ENCODE measurements around the gene RRM1.

The RRM1 gene

DNA sequence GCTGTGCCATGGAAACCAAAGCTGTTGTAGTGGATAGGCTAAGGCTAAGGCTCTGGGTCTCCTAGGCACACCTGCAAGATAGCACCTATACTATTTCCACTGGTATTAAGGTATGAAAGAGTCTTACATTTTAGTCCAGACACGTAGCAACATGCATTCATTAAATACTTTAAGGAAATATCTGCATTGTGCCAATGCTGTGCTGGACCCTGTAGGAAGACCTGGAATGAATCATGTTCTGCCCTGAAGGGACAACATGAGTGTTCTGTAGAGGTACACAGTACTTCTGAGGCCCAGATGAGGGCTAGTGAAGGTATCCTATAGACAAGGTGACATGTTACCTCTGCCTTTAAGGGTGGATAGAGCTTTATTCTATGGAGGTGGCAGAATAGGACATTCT is 35.2 kb upstream of the RRM1 start:
- TF ChIP-seq, protein P1, sequence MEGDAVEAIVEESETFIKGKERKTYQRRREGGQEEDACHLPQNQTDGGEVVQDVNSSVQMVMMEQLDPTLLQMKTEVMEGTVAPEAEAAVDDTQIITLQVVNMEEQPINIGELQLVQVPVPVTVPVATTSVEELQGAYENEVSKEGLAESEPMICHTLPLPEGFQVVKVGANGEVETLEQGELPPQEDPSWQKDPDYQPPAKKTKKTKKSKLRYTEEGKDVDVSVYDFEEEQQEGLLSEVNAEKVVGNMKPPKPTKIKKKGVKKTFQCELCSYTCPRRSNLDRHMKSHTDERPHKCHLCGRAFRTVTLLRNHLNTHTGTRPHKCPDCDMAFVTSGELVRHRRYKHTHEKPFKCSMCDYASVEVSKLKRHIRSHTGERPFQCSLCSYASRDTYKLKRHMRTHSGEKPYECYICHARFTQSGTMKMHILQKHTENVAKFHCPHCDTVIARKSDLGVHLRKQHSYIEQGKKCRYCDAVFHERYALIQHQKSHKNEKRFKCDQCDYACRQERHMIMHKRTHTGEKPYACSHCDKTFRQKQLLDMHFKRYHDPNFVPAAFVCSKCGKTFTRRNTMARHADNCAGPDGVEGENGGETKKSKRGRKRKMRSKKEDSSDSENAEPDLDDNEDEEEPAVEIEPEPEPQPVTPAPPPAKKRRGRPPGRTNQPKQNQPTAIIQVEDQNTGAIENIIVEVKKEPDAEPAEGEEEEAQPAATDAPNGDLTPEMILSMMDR (IDR thresholded peaks at IDR 0.05): no peak
- no peak for TF ChIP-seq ZFX (IDR thresholded peaks at IDR 0.05; ENCODE audit: borderline replicate concordance)

DNA sequence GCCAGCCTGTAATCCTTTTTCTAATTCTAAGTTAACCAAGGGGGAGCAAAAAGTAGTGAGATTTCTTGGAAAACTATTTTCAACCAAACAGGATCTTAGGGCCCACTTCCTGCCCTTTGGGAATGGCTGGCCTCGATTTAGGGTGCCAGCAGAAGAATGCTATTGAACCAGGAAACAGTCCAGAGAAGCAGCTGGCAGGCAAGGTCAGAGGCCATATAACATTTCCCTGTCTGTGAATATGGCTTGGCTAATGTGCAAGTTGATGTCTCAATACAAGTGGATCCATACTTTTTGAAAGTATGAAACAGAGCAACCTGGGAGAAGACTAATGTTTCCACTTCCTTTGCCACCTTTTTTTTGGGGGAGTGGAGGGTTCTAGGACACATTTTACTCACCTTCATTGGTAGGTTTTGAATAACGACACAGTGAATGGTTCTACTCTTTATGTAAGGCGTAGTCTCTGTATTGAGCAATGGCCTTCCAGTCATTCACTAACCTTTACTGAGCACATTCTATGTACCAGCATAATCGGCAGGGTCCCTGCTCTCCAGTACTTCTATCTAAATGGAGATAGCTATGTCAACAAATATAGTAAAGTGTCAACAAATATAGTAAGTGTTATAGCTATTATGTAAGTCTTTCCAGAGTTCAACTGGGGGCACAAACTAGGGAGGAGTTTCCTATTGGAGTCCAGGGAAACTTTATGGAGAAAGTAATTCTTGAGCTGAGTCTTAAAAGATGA is 34.2 kb upstream of the RRM1 start:
- TF ChIP-seq, protein P1 (IDR thresholded peaks at IDR 0.05): no peak
- TF ChIP-seq ZFX (IDR thresholded peaks at IDR 0.05; ENCODE audit: borderline replicate concordance): no peak
- no peak overlapping the region for H3K27ac ChIP-seq

More for the DNA sequence above, 35.2 kb upstream of the RRM1 start:
- no peak overlapping the region for H3K27ac ChIP-seq

DNA sequence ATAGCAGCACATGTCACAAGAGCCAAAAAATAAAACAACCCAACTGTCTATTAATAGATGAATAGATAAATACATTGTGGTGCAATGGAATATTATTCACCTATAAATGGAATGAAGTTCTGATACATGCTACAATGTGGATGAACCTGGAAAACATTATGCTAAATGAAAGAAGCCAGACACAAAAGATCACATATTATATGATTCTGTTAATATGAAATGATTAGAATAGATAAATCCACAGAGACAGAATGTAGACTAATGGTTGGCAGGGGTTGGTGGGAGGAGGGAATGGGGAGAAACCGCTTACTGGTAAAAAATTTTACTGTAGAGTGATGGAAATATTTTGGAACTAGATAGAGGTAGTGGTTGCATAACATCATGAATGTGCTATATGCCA is 32.9 kb upstream of the RRM1 start:
- H3K27ac ChIP-seq: no peak overlapping the region
- TF ChIP-seq ZFX (IDR thresholded peaks at IDR 0.05; ENCODE audit: borderline replicate concordance): no peak
- TF ChIP-seq, protein P1 (IDR thresholded peaks at IDR 0.05): no peak

DNA sequence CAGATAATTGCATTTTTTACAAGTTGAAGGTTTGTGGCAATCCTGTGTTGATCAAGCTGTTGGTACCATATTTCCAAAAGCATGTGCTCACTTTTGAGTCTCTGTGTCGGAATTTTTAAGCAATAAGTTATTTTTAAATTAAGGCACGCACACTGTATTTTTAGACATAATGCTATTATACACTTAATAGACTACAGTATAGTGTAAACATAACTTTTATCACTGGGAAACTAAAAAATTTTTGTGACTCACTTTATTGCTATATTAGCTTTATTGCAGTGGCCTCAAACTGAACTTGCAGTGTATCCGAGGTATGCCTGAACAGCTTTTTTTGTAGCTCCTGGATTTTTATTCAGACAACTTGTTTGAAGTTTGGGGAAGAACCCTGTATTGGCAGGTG is 31.3 kb upstream of the RRM1 start:
- no peak overlapping the region for H3K27ac ChIP-seq

DNA sequence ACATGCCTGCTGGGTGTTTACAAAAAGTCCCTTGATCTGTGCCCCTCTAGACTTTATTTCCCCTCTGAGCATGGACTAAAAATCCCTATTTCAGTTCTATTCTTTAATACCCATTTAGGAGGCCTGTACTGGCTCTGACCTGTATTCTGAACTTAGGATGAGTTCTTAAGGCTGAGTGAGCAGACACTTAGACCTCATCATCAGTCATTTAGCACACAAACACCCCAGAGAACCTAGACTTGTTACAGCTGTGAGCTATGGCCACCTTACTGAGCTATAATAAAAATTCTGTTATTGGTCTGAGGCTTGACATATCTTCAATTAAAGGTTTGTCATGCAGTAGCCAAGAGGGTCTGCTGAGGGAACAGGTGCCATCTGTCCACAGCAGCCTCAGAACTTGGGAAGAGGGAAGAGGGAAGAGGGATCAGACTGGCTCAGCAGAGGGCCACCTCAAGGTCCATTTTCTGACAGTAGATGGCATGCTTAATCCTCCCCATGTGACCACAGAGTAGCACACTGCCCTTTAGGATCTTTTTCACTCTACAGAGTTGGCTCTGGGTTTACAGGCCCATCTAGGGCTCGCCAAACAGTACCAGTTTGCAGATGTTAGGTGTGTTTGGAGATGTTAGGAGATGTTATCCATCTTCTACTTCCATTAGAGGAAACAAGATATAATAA is 30.2 kb upstream of the RRM1 start:
- H3K27ac ChIP-seq: no peak overlapping the region
- TF ChIP-seq ZFX (IDR thresholded peaks at IDR 0.05; ENCODE audit: borderline replicate concordance): no peak
- TF ChIP-seq, protein P1 (IDR thresholded peaks at IDR 0.05): no peak

More for the DNA sequence above, 31.3 kb upstream of the RRM1 start:
- TF ChIP-seq ZFX (IDR thresholded peaks at IDR 0.05; ENCODE audit: borderline replicate concordance): no peak

DNA sequence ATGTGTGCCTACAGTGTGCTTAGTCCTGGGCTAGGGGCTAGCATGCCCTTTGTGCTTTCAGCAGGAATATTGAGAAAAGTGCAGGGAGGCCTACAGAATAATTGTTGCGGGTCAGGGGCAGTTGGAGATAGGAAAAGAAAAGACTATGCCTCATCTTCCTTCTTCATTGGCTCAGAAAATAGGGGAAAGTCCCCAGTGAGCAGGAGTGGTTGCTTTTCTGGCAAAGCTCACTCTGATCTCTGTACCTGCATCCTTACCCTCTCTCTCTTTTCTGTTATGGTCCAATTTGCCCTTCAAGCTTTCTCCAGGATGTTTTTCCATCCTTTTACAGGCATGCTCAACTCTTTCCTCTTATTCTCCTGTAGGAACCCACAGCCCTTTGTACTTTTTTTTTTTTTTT is 29.5 kb upstream of the RRM1 start:
- H3K27ac ChIP-seq: no peak overlapping the region
- TF ChIP-seq, protein P1 (IDR thresholded peaks at IDR 0.05): no peak
- no peak for TF ChIP-seq ZFX (IDR thresholded peaks at IDR 0.05; ENCODE audit: borderline replicate concordance)

DNA sequence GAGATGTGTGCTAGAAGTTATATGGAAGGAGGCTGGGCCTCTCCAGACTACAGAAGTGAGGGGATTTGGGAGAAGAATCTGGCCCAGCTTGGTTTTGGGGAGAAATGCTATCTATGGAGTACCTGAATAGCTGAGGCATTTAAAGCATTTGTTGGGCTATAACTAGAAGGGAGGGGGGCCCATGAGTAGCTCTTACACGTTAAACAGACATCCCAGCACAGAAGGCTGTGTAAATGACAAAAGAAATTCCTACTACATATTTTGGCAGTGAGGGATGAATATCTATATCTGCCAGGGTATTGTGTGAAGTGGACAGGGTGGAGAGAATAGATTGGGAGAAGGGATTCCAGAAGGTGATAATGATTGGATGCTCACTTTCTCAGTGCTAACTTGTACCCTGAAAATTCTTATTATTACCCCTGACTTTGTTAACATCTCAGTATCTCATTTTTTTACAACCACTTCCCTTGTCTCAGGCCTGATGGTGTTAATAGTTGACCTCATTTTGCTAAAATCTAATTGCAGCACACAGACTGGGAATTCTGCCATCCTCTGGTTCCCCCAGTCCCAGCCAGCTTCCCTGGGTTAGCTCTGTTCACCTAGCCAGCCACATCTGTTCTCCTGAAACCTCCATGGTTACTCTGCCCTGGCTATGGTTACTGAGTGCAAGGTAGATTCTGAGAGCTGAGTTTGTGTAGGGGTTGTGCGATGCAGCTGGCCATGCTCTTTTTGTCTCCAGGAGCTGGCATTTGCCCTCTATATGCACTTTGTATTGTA is 28.8 kb upstream of the RRM1 start:
- no peak for TF ChIP-seq ZFX (IDR thresholded peaks at IDR 0.05; ENCODE audit: borderline replicate concordance)
- TF ChIP-seq, protein P1 (IDR thresholded peaks at IDR 0.05): no peak
- H3K27ac ChIP-seq: no peak overlapping the region
